Measurements from ENCODE around the gene ZNF782.
"Not testable (repeated sequence)": the region's sequence is repeated elsewhere in the genome, so short reads cannot be mapped to it uniquely, and the experiment has no call there.

The ZNF782 gene

GRCh38 chr9:96853781-96854650 lies at the start of gene ZNF782:
ZNF782 (minus strand) TSS chr9:96854514; CDS start chr9:96851961, 2,553 bp downstream.
- TF ChIP-seq ISL1 (CRISPR knock-in tag; IDR thresholded peaks at IDR 0.05) (no peak), CSDC2 (CRISPR knock-in tag; IDR thresholded peaks at IDR 0.05) (no peak), ZC3H10 (CRISPR knock-in tag; IDR thresholded peaks at IDR 0.05) (no peak), SNAI2 (CRISPR knock-in tag; IDR thresholded peaks at IDR 0.05) (no peak), ZNF8 (CRISPR knock-in tag; IDR thresholded peaks at IDR 0.05) (no peak), ZNF70 (CRISPR knock-in tag; IDR thresholded peaks at IDR 0.05) (no peak), ZFP3 (CRISPR knock-in tag; IDR thresholded peaks at IDR 0.05) (no peak), RARB (CRISPR knock-in tag; IDR thresholded peaks at IDR 0.05) (no peak), BACH2 (CRISPR knock-in tag; IDR thresholded peaks at IDR 0.05; ENCODE audit: borderline replicate concordance) (no peak)
- TF ChIP-seq, protein P1, sequence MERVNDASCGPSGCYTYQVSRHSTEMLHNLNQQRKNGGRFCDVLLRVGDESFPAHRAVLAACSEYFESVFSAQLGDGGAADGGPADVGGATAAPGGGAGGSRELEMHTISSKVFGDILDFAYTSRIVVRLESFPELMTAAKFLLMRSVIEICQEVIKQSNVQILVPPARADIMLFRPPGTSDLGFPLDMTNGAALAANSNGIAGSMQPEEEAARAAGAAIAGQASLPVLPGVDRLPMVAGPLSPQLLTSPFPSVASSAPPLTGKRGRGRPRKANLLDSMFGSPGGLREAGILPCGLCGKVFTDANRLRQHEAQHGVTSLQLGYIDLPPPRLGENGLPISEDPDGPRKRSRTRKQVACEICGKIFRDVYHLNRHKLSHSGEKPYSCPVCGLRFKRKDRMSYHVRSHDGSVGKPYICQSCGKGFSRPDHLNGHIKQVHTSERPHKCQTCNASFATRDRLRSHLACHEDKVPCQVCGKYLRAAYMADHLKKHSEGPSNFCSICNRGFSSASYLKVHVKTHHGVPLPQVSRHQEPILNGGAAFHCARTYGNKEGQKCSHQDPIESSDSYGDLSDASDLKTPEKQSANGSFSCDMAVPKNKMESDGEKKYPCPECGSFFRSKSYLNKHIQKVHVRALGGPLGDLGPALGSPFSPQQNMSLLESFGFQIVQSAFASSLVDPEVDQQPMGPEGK (CRISPR knock-in tag; IDR thresholded peaks at IDR 0.05; ENCODE audit: borderline replicate concordance): no peak
- TF ChIP-seq, protein P2, sequence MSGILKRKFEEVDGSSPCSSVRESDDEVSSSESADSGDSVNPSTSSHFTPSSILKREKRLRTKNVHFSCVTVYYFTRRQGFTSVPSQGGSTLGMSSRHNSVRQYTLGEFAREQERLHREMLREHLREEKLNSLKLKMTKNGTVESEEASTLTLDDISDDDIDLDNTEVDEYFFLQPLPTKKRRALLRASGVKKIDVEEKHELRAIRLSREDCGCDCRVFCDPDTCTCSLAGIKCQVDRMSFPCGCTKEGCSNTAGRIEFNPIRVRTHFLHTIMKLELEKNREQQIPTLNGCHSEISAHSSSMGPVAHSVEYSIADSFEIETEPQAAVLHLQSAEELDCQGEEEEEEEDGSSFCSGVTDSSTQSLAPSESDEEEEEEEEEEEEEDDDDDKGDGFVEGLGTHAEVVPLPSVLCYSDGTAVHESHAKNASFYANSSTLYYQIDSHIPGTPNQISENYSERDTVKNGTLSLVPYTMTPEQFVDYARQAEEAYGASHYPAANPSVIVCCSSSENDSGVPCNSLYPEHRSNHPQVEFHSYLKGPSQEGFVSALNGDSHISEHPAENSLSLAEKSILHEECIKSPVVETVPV (CRISPR knock-in tag; IDR thresholded peaks at IDR 0.05): no peak

DNA sequence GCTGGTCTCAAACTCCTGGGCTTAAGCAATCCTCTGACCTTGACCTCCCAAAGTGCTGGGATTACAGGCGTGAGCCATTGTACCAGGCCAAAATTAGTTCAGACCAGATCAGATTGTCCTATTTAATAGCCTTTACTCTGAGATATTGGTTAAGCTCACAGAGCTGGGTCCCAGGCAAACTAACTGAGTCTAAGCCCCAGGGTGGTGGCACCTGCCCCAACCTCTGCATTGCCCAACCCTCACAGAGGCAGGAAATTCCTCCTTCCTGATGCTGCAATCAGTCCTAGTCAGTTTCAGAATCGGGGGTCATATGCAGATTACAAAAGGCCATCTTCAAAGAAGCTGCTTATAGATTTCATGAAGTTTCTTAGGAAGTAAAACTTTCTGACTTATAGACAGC lies 45.7 kb upstream of the ZNF782 start:
- not testable (repeated sequence) for ATAC-seq

More at GRCh38 chr9:96853781-96854650, at the start of gene ZNF782:
- ATAC-seq: peak; percentile 90

DNA sequence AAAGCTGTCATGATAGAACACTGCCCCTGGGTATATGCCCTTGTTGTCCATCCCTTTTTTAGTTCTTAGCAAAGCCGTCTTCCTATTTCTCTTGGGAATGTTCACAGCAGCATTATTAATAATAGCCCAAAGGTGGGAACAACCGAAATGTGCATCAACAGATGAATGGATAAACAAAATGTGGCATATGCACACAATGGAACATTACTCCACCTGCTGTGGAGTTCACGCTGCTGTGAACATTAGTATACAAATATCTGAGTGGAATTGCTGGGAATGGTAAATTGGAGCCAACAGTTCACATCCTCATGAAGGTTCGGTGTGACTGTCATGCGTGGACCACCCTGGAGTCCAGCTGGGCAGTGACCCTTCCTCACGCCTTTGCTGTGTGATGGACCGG lies 37.8 kb upstream of the ZNF782 start:
- no peak for ATAC-seq
- no peak for TF ChIP-seq TCF4 (CRISPR knock-in tag; IDR thresholded peaks at IDR 0.05; ENCODE audit: borderline replicate concordance)
- no peak for TF ChIP-seq TSHZ2 (CRISPR knock-in tag; IDR thresholded peaks at IDR 0.05)
- TF ChIP-seq ISL1 (CRISPR knock-in tag; IDR thresholded peaks at IDR 0.05): no peak

DNA sequence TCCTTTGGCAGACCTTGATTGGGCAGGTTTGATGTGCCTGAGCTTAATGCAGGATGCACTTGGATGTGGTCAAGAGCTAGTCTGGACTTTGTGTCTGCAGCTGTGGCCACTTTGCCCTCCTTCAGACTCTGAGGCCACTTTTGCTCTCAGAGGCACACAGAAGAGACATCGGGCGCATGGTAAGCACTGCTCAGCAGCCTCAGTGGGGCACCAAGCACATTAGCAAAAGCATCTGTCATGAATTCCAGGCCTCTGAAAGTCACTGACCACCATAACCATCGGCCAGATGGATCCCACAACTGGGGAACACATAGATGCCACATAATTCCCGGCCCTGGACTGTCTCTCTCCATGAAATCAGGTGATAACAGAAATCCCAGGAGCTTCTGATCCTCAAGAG lies 34.3 kb upstream of the ZNF782 start:
- TF ChIP-seq CSDC2 (CRISPR knock-in tag; IDR thresholded peaks at IDR 0.05): no peak
- no peak for TF ChIP-seq ISL1 (CRISPR knock-in tag; IDR thresholded peaks at IDR 0.05)
- TF ChIP-seq ESRRG (CRISPR knock-in tag; IDR thresholded peaks at IDR 0.05): no peak
- no peak for TF ChIP-seq ZNF8 (CRISPR knock-in tag; IDR thresholded peaks at IDR 0.05)
- no peak for TF ChIP-seq RARB (CRISPR knock-in tag; IDR thresholded peaks at IDR 0.05)
- no peak for TF ChIP-seq ZFP30 (CRISPR knock-in tag; IDR thresholded peaks at IDR 0.05)
- no peak for TF ChIP-seq TCF4 (CRISPR knock-in tag; IDR thresholded peaks at IDR 0.05; ENCODE audit: borderline replicate concordance)
- TF ChIP-seq ARNTL (CRISPR knock-in tag; IDR thresholded peaks at IDR 0.05; ENCODE audit: borderline replicate concordance, low read depth): no peak
- TF ChIP-seq OSR1 (CRISPR knock-in tag; IDR thresholded peaks at IDR 0.05): no peak
- no peak for TF ChIP-seq PPARA (CRISPR knock-in tag; IDR thresholded peaks at IDR 0.05; ENCODE audit: borderline replicate concordance)
- TF ChIP-seq ZC3H10 (CRISPR knock-in tag; IDR thresholded peaks at IDR 0.05): no peak
- TF ChIP-seq ZNF565 (CRISPR knock-in tag; conservative IDR thresholded peaks at IDR 0.05; ENCODE audit: low read depth): no peak
- TF ChIP-seq, protein P3, sequence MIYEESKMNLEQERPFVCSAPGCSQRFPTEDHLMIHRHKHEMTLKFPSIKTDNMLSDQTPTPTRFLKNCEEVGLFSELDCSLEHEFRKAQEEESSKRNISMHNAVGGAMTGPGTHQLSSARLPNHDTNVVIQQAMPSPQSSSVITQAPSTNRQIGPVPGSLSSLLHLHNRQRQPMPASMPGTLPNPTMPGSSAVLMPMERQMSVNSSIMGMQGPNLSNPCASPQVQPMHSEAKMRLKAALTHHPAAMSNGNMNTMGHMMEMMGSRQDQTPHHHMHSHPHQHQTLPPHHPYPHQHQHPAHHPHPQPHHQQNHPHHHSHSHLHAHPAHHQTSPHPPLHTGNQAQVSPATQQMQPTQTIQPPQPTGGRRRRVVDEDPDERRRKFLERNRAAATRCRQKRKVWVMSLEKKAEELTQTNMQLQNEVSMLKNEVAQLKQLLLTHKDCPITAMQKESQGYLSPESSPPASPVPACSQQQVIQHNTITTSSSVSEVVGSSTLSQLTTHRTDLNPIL (CRISPR knock-in tag; IDR thresholded peaks at IDR 0.05; ENCODE audit: low read depth): no peak
- TF ChIP-seq, protein P1 (CRISPR knock-in tag; IDR thresholded peaks at IDR 0.05; ENCODE audit: borderline replicate concordance): no peak
- no peak for TF ChIP-seq TSHZ2 (CRISPR knock-in tag; IDR thresholded peaks at IDR 0.05)
- no peak for TF ChIP-seq TOX (CRISPR knock-in tag; IDR thresholded peaks at IDR 0.05; ENCODE audit: borderline replicate concordance)
- TF ChIP-seq, protein P2 (CRISPR knock-in tag; IDR thresholded peaks at IDR 0.05): no peak
- no peak for ATAC-seq
